OCI-LY7 (cell line): ENCODE measurements around the gene DROSHA. TPM values are rescaled to one million over a fixed set of nuclear protein-coding genes. Genes with fewer than 3 reads are reported as not detected.
A peak's percentile ranks its signal among the peaks of the same experiment; 100 is the strongest.

ENCODE experiments used
- BruUV-seq: library from RNA; stranded (reverse); fragments of 400-500 nt; replicated peaks from 2 replicates; lab custom pipeline; 2021; lab: Mats Ljungman, UMichigan
- CTCF ChIA-PET: fragments of 300-600 bp; sonication (Branson Sonifier 250); formaldehyde crosslinking; loops from one replicate; lab custom pipeline; 2022; ENCODE audit warnings: antibody characterized with exemption; ENCODE audit not compliant: unreplicated experiment; lab: Charles Lee
- POLR2A ChIA-PET: fragments of 300-600 bp; sonication (Branson Sonifier 250); formaldehyde crosslinking; loops from one replicate; lab custom pipeline; 2022; ENCODE audit warnings: antibody characterized with exemption; lab: Charles Lee
- DNase-seq: peaks from one replicate; pipeline ENCODE4 v3.0.0-alpha.2; 2015; ENCODE audit warnings: low spot score
- H2AFZ ChIP-seq: fragments of 200-600 bp; sonication (generic), shearing (Covaris generic); 2 replicates; pipeline ENCODE4 v1.6.1; 2014; ENCODE audit warnings: mild to moderate bottlenecking, antibody characterized with exemption, low read length, moderate library complexity
- H3K27ac ChIP-seq: fragments of 200-600 bp; sonication (generic); 2 replicates; pipeline ENCODE4 v1.5.1; 2014; ENCODE audit warnings: mixed run types, low read depth, mild to moderate bottlenecking, moderate library complexity, low read length, inconsistent platforms; ENCODE audit not compliant: poor library complexity, severe bottlenecking
- H3K36me3 ChIP-seq: fragments of 200-600 bp; sonication (generic); 2 replicates; pipeline ENCODE4 v1.6.1; 2014; ENCODE audit warnings: mild to moderate bottlenecking, antibody characterized with exemption, low read length, moderate library complexity, mixed read lengths; ENCODE audit not compliant: insufficient read depth
- H3K4me1 ChIP-seq: fragments of 200-600 bp; sonication (generic); 2 replicates; pipeline ENCODE4 v1.5.1; 2014; ENCODE audit warnings: mild to moderate bottlenecking, low read length; ENCODE audit not compliant: insufficient read depth, poor library complexity, severe bottlenecking
- H3K4me2 ChIP-seq: fragments of 200-600 bp; sonication (generic); 2 replicates; pipeline ENCODE4 v1.6.1; 2014; ENCODE audit warnings: mild to moderate bottlenecking, low read length
- H3K4me3 ChIP-seq: fragments of 200-600 bp; sonication (generic); 2 replicates; pipeline ENCODE4 v1.5.1; 2014; ENCODE audit warnings: mild to moderate bottlenecking, low read depth, low read length; ENCODE audit not compliant: poor library complexity, severe bottlenecking
- H3K79me2 ChIP-seq: fragments of 200-600 bp; sonication (generic); 2 replicates; pipeline ENCODE4 v1.6.1; 2016; ENCODE audit warnings: low read depth, mild to moderate bottlenecking, low read length, moderate library complexity, mixed read lengths; ENCODE audit not compliant: insufficient read depth
- H3K9me2 ChIP-seq: fragments of 200-600 bp; sonication (generic); 2 replicates; pipeline ENCODE4 v1.6.1; 2016; ENCODE audit warnings: mild to moderate bottlenecking, low read length, mixed read lengths; ENCODE audit not compliant: insufficient read depth
- H3K9me3 ChIP-seq: fragments of 200-600 bp; sonication (generic); 2 replicates; pipeline ENCODE4 v1.6.1; 2014; ENCODE audit warnings: mild to moderate bottlenecking, mixed run types, low read length, mixed read lengths
- H4K20me1 ChIP-seq: fragments of 200-600 bp; sonication (generic); 2 replicates; pipeline ENCODE4 v1.6.1; 2014; ENCODE audit warnings: mild to moderate bottlenecking, antibody characterized with exemption, low read length, moderate library complexity, mixed read lengths; ENCODE audit not compliant: insufficient read depth
- EZH2phosphoT487 ChIP-seq: fragments of 200-600 bp; sonication (generic); IDR thresholded peaks from 2 replicates; pipeline ENCODE4 v1.6.1; 2018; ENCODE audit warnings: low read depth, borderline replicate concordance, mild to moderate bottlenecking, mixed run types, antibody characterized with exemption, low read length, moderate library complexity, mixed read lengths
- intact Hi-C: fragments of 100-400 bp; cut with micrococcal nuclease; formaldehyde crosslinking; loops from one replicate; pipeline ENCODE4 v1.10.0; 2022; ENCODE audit not compliant: unreplicated experiment
- total RNA-seq, 2 experiments: library from RNA; depleted of rRNA in 1 of 2; stranded (reverse); fragments of >200 nt in 1 of 2; shearing (Covaris generic) in 1 of 2; gene quantifications; 2 replicates each; pipeline ENCODE4 v1.2.3, GENCODE V29; 2014 to 2022
- TF ChIP-seq, protein P1 (sequence below): fragments of 200-600 bp; sonication (generic); conservative IDR thresholded peaks from 2 replicates; pipeline ENCODE4 v1.5.1; 2014; ENCODE audit warnings: mild to moderate bottlenecking, antibody characterized with exemption, low read length, moderate library complexity, mixed read lengths

The DROSHA gene
- total RNA-seq, 2 experiments from 2014 or later, result 56.3 to 92.8 TPM

DNA sequence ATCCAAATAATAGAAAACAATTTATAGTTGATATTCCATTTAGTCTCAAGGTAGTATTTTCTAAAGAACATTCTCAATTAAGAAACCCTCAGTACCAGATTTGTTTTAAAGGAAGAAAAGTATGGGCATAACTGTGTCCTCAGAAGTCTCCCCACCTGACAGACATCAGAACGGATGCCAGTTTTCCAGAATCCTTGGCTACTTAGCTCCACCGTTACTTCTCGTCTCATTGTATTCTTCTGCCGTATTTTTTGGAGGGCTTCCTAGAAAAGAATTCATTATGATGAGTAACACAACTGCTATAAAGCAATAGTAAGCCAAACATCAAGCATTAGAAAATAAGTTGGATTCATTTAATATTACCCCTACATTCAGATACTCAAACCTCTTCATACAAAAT is 67.8 kb downstream of the DROSHA start:
- BruUV-seq, result no TSS peak

DNA sequence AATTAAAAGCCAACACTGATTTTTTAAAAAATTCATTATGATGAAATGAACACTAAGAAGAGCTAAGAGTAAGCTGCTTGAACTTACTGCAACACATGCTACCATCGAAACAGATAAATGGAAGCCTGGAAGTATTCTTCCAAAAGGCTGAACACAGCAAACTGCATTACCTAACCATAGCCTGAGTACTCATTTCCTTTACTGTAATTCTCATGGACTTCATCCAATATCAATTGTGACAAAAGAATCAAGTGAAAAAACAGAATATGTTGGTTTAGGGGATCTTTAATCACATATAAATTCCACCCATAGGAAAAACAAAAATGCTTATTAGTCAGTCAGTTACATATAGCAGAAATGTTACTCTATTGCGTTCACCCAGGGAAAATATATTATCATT is 68.5 kb downstream of the DROSHA start:
- no peaks in the 10 kb centered on the region for H4K20me1 ChIP-seq
- H3K9me3 ChIP-seq, result peaks cover 13% of the 10 kb centered on the region; the same call in 1 of the 2 replicates
- H3K4me3 ChIP-seq, result no peak overlapping the region
- no peaks in the 10 kb centered on the region for H3K9me2 ChIP-seq
- H3K79me2 ChIP-seq, result no peaks in the 10 kb centered on the region
- no peak for DNase-seq
- no TSS peak for BruUV-seq
- peaks cover 100% of the 10 kb centered on the region for H3K36me3 ChIP-seq
- H2AFZ ChIP-seq, result no peak overlapping the region
- TF ChIP-seq EZH2phosphoT487, result no peak
- TF ChIP-seq, protein P1, sequence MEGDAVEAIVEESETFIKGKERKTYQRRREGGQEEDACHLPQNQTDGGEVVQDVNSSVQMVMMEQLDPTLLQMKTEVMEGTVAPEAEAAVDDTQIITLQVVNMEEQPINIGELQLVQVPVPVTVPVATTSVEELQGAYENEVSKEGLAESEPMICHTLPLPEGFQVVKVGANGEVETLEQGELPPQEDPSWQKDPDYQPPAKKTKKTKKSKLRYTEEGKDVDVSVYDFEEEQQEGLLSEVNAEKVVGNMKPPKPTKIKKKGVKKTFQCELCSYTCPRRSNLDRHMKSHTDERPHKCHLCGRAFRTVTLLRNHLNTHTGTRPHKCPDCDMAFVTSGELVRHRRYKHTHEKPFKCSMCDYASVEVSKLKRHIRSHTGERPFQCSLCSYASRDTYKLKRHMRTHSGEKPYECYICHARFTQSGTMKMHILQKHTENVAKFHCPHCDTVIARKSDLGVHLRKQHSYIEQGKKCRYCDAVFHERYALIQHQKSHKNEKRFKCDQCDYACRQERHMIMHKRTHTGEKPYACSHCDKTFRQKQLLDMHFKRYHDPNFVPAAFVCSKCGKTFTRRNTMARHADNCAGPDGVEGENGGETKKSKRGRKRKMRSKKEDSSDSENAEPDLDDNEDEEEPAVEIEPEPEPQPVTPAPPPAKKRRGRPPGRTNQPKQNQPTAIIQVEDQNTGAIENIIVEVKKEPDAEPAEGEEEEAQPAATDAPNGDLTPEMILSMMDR, result no peak
- intact Hi-C loops, result no loop called here
- H3K4me1 ChIP-seq, result no peaks in the 10 kb centered on the region
- ChIA-PET CTCF (no interaction called here), POLR2A (no interaction called here)
- H3K27ac ChIP-seq, result no peak overlapping the region
- no peak overlapping the region for H3K4me2 ChIP-seq

More for the DNA sequence above, 67.8 kb downstream of the DROSHA start:
- H2AFZ ChIP-seq, result no peak overlapping the region
- intact Hi-C loops, result no loop called here
- H4K20me1 ChIP-seq, result no peaks in the 10 kb centered on the region
- no peak overlapping the region for H3K4me3 ChIP-seq
- H3K79me2 ChIP-seq, result no peaks in the 10 kb centered on the region
- no peak overlapping the region for H3K4me2 ChIP-seq
- no peaks in the 10 kb centered on the region for H3K4me1 ChIP-seq
- POLR2A ChIA-PET, result no interaction called here
- CTCF ChIA-PET, result no interaction called here
- TF ChIP-seq EZH2phosphoT487, result no peak
- TF ChIP-seq, protein P1, result no peak
- peaks cover 13% of the 10 kb centered on the region; the same call in 1 of the 2 replicates for H3K9me3 ChIP-seq
- H3K27ac ChIP-seq, result no peak overlapping the region
- peaks cover 98% of the 10 kb centered on the region for H3K36me3 ChIP-seq
- no peaks in the 10 kb centered on the region for H3K9me2 ChIP-seq
- no peak for DNase-seq

- no peak for DNase-seq
- H3K4me2 ChIP-seq, result no peak overlapping the region
- ChIA-PET CTCF (no interaction called here), POLR2A (interaction anchor here (0.7 kb wide), 1 partner anchor 55 kb away, joined by 3 read pairs; no protein-coding TSS in a partner anchor)
- H3K4me3 ChIP-seq, result no peak overlapping the region
- no peaks in the 10 kb centered on the region for H3K4me1 ChIP-seq
- H3K36me3 ChIP-seq, result peaks cover 97% of the 10 kb centered on the region
- no peak for TF ChIP-seq EZH2phosphoT487
- TF ChIP-seq, protein P1, result no peak
- intact Hi-C loops, result no loop called here
- H2AFZ ChIP-seq, result no peak overlapping the region
- H3K9me3 ChIP-seq, result peaks cover 16% of the 10 kb centered on the region; the same call in 1 of the 2 replicates
- H3K79me2 ChIP-seq, result no peaks in the 10 kb centered on the region
- no peak overlapping the region for H3K27ac ChIP-seq
- no peaks in the 10 kb centered on the region for H3K9me2 ChIP-seq
- BruUV-seq, result TSS peak; percentile 16
- H4K20me1 ChIP-seq, result no peaks in the 10 kb centered on the region
Observed at GRCh38 chr5:31459594-31459993, 72.3 kb downstream of the DROSHA start.
